SK-N-MC (cell line): ENCODE data around the gene APPBP2.

Experiments used
- EZH2 ChIP-seq: fragments of 200-600 bp; sonication (generic); IDR thresholded peaks from one replicate; pipeline ENCODE4 v1.6.1; 2017; ENCODE audit warnings: antibody characterized with exemption
- FOXP2 ChIP-seq: optimal IDR thresholded peaks from 2 replicates; pipeline ENCODE3; 2011; ENCODE audit warnings: mild to moderate bottlenecking, moderate library complexity; ENCODE audit not compliant: insufficient read depth; ENCODE audit errors: extremely low read length, control extremely low read depth
- POLR2AphosphoS5 ChIP-seq: IDR thresholded peaks from 2 replicates; pipeline ENCODE4 v1.6.1; 2012; ENCODE audit warnings: mild to moderate bottlenecking, low read depth, low read length, borderline replicate concordance

- TF ChIP-seq EZH2 (no peak), POLR2AphosphoS5 (no peak), FOXP2 (no peak)
Measured at GRCh38 chr17:60445144-60445543, 80.9 kb downstream of the APPBP2 start.
